ENCODE measurements around the gene COA8.

Gene COA8

GRCh38 chr14:103535081-103535890 lies 27.5 kb upstream of the COA8 start:
- H3K27me3 ChIP-seq: peaks cover 24% of the 10 kb centered on the region
- no peaks in the 10 kb centered on the region for H3K36me3 ChIP-seq
- no peak overlapping the region for H3K4me3 ChIP-seq (ENCODE audit: low read depth in 1 of 2, low read length in 1 of 2)
- no peak for TF ChIP-seq CTCF (IDR thresholded peaks at IDR 0.05)
- H3K4me1 ChIP-seq (ENCODE audit: control insufficient read depth in 1 of 2, insufficient read depth in 1 of 2, low read depth in 1 of 2, low read length in 1 of 2): no peaks in the 10 kb centered on the region
- no peaks in the 10 kb centered on the region for H3K9me3 ChIP-seq
- no peak overlapping the region for H3K27ac ChIP-seq

- Histone ChIP-seq H3K4me3 (ENCODE audit: low read depth in 1 of 2, low read length in 1 of 2) (no peak overlapping the region), H3K9me3 (no peaks in the 10 kb centered on the region), H3K27ac (no peak overlapping the region), H3K4me1 (ENCODE audit: control insufficient read depth in 1 of 2, insufficient read depth in 1 of 2, low read depth in 1 of 2, low read length in 1 of 2) (no peaks in the 10 kb centered on the region), H3K27me3 (peaks cover 31% of the 10 kb centered on the region), H3K36me3 (no peaks in the 10 kb centered on the region)
- TF ChIP-seq CTCF (IDR thresholded peaks at IDR 0.05): no peak
These were observed 26.7 kb upstream of the COA8 start for GRCh38 chr14:103535891-103536565.

GRCh38 chr14:103536693-103537092 lies 26.1 kb upstream of the COA8 start:
- no peak overlapping the region for H3K4me3 ChIP-seq (ENCODE audit: low read depth in 1 of 2, low read length in 1 of 2)
- H3K27ac ChIP-seq: no peak overlapping the region
- H3K9me3 ChIP-seq: no peaks in the 10 kb centered on the region
- H3K27me3 ChIP-seq: peaks cover 38% of the 10 kb centered on the region
- no peaks in the 10 kb centered on the region for H3K4me1 ChIP-seq (ENCODE audit: control insufficient read depth in 1 of 2, insufficient read depth in 1 of 2, low read depth in 1 of 2, low read length in 1 of 2)
- no peaks in the 10 kb centered on the region for H3K36me3 ChIP-seq
- TF ChIP-seq CTCF (IDR thresholded peaks at IDR 0.05): no peak

GRCh38 chr14:103537175-103537990 lies 25.4 kb upstream of the COA8 start:
- H3K4me3 ChIP-seq (ENCODE audit: low read depth in 1 of 2, low read length in 1 of 2): no peak overlapping the region
- H3K27ac ChIP-seq: no peak overlapping the region
- TF ChIP-seq CTCF (IDR thresholded peaks at IDR 0.05): no peak
- H3K36me3 ChIP-seq: no peaks in the 10 kb centered on the region
- H3K4me1 ChIP-seq (ENCODE audit: control insufficient read depth in 1 of 2, insufficient read depth in 1 of 2, low read depth in 1 of 2, low read length in 1 of 2): no peaks in the 10 kb centered on the region
- no peaks in the 10 kb centered on the region for H3K9me3 ChIP-seq
- H3K27me3 ChIP-seq: peaks cover 43% of the 10 kb centered on the region

GRCh38 chr14:103538291-103539055 lies 24.3 kb upstream of the COA8 start:
- Histone ChIP-seq H3K36me3 (no peaks in the 10 kb centered on the region), H3K27me3 (peaks cover 43% of the 10 kb centered on the region), H3K9me3 (no peaks in the 10 kb centered on the region), H3K4me3 (ENCODE audit: low read depth in 1 of 2, low read length in 1 of 2) (no peak overlapping the region), H3K27ac (no peak overlapping the region), H3K4me1 (ENCODE audit: control insufficient read depth in 1 of 2, insufficient read depth in 1 of 2, low read depth in 1 of 2, low read length in 1 of 2) (no peaks in the 10 kb centered on the region)
- TF ChIP-seq CTCF (IDR thresholded peaks at IDR 0.05): no peak
